Neural cell (in vitro differentiated cells): ENCODE data around the gene TINAGL1.

ENCODE experiments used
- EZH2 ChIP-seq: fragments of 200-600, 300-800 bp; shearing (Covaris generic), sonication (generic); IDR thresholded peaks from 2 replicates; pipeline ENCODE4 v1.6.1; 2014; ENCODE audit warnings: antibody characterized with exemption, low read length, borderline replicate concordance, mild to moderate bottlenecking; ENCODE audit not compliant: insufficient read depth, poor library complexity, severe bottlenecking
- POLR2AphosphoS5 ChIP-seq: IDR thresholded peaks from 2 replicates; pipeline ENCODE4 v1.6.1; 2012
- RAD21 ChIP-seq: fragments of 450-650 bp; conservative IDR thresholded peaks from 2 replicates; pipeline ENCODE4 v1.6.1; 2014; ENCODE audit warnings: antibody characterized with exemption, mild to moderate bottlenecking, moderate library complexity
- SMC3 ChIP-seq: fragments of 450-650 bp; conservative IDR thresholded peaks from 2 replicates; pipeline ENCODE4 v1.6.1; 2014; ENCODE audit warnings: antibody characterized with exemption, mild to moderate bottlenecking, moderate library complexity; ENCODE audit not compliant: poor library complexity
- TAF1 ChIP-seq: IDR thresholded peaks from 2 replicates; pipeline ENCODE4 v1.6.1; 2012; ENCODE audit warnings: low read depth
- TF ChIP-seq, protein P1 (sequence below): IDR thresholded peaks from 2 replicates; pipeline ENCODE4 v1.6.1; 2012; ENCODE audit warnings: borderline replicate concordance
- TF ChIP-seq, protein P2 (sequence below): fragments of 450-650 bp; IDR thresholded peaks from 2 replicates; pipeline ENCODE4 v1.5.1; 2014; ENCODE audit warnings: antibody characterized with exemption, mild to moderate bottlenecking, moderate library complexity; ENCODE audit not compliant: poor library complexity, severe bottlenecking

DNA sequence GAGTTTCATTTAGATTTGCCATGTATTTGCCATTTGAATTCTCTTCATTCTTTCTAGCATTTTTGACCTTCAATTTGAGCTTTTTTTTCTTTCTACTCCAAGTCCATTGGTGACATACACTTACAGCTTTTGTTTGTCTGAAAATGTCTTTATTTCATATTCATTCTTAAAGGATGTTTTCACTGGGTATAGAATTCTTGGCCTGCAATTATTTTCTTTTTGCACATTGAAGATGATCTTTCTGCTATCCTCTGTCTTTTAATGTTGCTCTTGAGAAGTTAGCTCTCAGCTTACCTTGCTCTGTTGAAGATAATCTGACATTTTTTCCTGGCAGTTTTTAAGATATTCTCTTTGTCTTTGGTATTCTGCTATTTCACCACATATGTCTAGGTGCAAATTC lies 16.6 kb upstream of the TINAGL1 start:
- TF ChIP-seq RAD21, result no peak
- TF ChIP-seq, protein P1, sequence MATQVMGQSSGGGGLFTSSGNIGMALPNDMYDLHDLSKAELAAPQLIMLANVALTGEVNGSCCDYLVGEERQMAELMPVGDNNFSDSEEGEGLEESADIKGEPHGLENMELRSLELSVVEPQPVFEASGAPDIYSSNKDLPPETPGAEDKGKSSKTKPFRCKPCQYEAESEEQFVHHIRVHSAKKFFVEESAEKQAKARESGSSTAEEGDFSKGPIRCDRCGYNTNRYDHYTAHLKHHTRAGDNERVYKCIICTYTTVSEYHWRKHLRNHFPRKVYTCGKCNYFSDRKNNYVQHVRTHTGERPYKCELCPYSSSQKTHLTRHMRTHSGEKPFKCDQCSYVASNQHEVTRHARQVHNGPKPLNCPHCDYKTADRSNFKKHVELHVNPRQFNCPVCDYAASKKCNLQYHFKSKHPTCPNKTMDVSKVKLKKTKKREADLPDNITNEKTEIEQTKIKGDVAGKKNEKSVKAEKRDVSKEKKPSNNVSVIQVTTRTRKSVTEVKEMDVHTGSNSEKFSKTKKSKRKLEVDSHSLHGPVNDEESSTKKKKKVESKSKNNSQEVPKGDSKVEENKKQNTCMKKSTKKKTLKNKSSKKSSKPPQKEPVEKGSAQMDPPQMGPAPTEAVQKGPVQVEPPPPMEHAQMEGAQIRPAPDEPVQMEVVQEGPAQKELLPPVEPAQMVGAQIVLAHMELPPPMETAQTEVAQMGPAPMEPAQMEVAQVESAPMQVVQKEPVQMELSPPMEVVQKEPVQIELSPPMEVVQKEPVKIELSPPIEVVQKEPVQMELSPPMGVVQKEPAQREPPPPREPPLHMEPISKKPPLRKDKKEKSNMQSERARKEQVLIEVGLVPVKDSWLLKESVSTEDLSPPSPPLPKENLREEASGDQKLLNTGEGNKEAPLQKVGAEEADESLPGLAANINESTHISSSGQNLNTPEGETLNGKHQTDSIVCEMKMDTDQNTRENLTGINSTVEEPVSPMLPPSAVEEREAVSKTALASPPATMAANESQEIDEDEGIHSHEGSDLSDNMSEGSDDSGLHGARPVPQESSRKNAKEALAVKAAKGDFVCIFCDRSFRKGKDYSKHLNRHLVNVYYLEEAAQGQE, result no peak
- TF ChIP-seq, protein P2, sequence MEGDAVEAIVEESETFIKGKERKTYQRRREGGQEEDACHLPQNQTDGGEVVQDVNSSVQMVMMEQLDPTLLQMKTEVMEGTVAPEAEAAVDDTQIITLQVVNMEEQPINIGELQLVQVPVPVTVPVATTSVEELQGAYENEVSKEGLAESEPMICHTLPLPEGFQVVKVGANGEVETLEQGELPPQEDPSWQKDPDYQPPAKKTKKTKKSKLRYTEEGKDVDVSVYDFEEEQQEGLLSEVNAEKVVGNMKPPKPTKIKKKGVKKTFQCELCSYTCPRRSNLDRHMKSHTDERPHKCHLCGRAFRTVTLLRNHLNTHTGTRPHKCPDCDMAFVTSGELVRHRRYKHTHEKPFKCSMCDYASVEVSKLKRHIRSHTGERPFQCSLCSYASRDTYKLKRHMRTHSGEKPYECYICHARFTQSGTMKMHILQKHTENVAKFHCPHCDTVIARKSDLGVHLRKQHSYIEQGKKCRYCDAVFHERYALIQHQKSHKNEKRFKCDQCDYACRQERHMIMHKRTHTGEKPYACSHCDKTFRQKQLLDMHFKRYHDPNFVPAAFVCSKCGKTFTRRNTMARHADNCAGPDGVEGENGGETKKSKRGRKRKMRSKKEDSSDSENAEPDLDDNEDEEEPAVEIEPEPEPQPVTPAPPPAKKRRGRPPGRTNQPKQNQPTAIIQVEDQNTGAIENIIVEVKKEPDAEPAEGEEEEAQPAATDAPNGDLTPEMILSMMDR, result no peak
- no peak for TF ChIP-seq EZH2
- TF ChIP-seq POLR2AphosphoS5, result no peak
- no peak for TF ChIP-seq TAF1
- no peak for TF ChIP-seq SMC3
